ENCODE measurements around the gene HTT. TPM values are rescaled to one million over a fixed set of nuclear protein-coding genes. Genes with fewer than 3 reads are reported as not detected.

HTT gene
- total RNA-seq, 1 experiment from 2014 or later = 37.4 TPM

- no peaks in the 10 kb centered on the region for H3K4me1 ChIP-seq (ENCODE audit: control insufficient read depth in 1 of 2, insufficient read depth in 2 of 2, low read length in 2 of 2)
- no peaks in the 10 kb centered on the region for H3K27me3 ChIP-seq (ENCODE audit: insufficient read depth, low read length)
- no peaks in the 10 kb centered on the region for H3K79me2 ChIP-seq (ENCODE audit: insufficient read depth, low read length)
- H3K4me3 ChIP-seq (replicated peaks in 1 of 2; ENCODE audit: low read depth in 1 of 2, low read length in 2 of 2) = no peak overlapping the region
- DNase-seq (ENCODE audit: low read depth, low spot score) = no peak
- ATAC-seq = no peak
- H3K9me3 ChIP-seq (ENCODE audit: control insufficient read depth in 1 of 2, insufficient read depth in 1 of 2, low read depth in 1 of 2, low read length in 2 of 2) = no peaks in the 10 kb centered on the region
- H2AFZ ChIP-seq (ENCODE audit: low read depth, low read length, poor library complexity, severe bottlenecking) = no peak overlapping the region
- H3K4me2 ChIP-seq (ENCODE audit: low read length) = no peak overlapping the region
- no peaks in the 10 kb centered on the region for H4K20me1 ChIP-seq (ENCODE audit: insufficient read depth)
- ChIA-PET CTCF (no interaction called here), POLR2A (no interaction called here), RAD21 (ENCODE audit: low non-redundant PET in 1 of 2, low total read pairs in 2 of 2, uncharacterized antibody in 2 of 2, unreplicated experiment in 2 of 2) (no interaction called here)
- intact Hi-C loops (cut with micrococcal nuclease) = no loop called here
- H3K36me3 ChIP-seq (ENCODE audit: control insufficient read depth in 1 of 2, insufficient read depth in 2 of 2, low read length in 2 of 2) = peaks cover 18 to 27% of the 10 kb centered on the region in 2 experiments; a peak in 3 of 4 replicates
- H3K9me2 ChIP-seq (ENCODE audit: insufficient read depth) = no peaks in the 10 kb centered on the region
- no peak overlapping the region for H3K9ac ChIP-seq (ENCODE audit: low read length)
- TF ChIP-seq ZBTB33 (IDR thresholded peaks at IDR 0.05; ENCODE audit: extremely low read depth, insufficient replicate concordance, low read length) = no peak
- TF ChIP-seq MAX (IDR thresholded peaks at IDR 0.05) = no peak
- no peak for TF ChIP-seq ELF1 (IDR thresholded peaks at IDR 0.05; ENCODE audit: borderline replicate concordance, low read depth)
- no peak for TF ChIP-seq POLR2AphosphoS5 (IDR thresholded peaks at IDR 0.05; ENCODE audit: low read depth, low read length)
- TF ChIP-seq YY1 (IDR thresholded peaks at IDR 0.05; ENCODE audit: extremely low read depth, insufficient replicate concordance, low read depth, low read length) = no peak
- no peak for TF ChIP-seq CEBPB (IDR thresholded peaks at IDR 0.05; ENCODE audit: low read depth)
- no peak for TF ChIP-seq TCF7L2 (IDR thresholded peaks at IDR 0.05; ENCODE audit: borderline replicate concordance, extremely low read depth, insufficient read depth, insufficient read length)
- no peak for TF ChIP-seq POLR2A (IDR thresholded peaks at IDR 0.05; ENCODE audit: borderline replicate concordance, extremely low read depth, insufficient read depth, insufficient read length)
- TF ChIP-seq SP1 (IDR thresholded peaks at IDR 0.05; ENCODE audit: low read depth) = no peak
- no peak for TF ChIP-seq ZNF274 (IDR thresholded peaks at IDR 0.05; ENCODE audit: low read depth, low read length)
- TF ChIP-seq ATF3 (IDR thresholded peaks at IDR 0.05) = no peak
- TF ChIP-seq EGR1 (IDR thresholded peaks at IDR 0.05; ENCODE audit: low read depth) = no peak
- no peak for TF ChIP-seq SRF (IDR thresholded peaks at IDR 0.05; ENCODE audit: low read depth)
- no peak for TF ChIP-seq SIN3A (IDR thresholded peaks at IDR 0.05; ENCODE audit: low read depth)
- no peak for TF ChIP-seq ZFX (IDR thresholded peaks at IDR 0.05)
- TF ChIP-seq CBX3 (IDR thresholded peaks at IDR 0.05; ENCODE audit: low read depth) = no peak
- TF ChIP-seq EZH2phosphoT487 (IDR thresholded peaks at IDR 0.05; ENCODE audit: borderline replicate concordance) = no peak
- no peak for TF ChIP-seq JUND (IDR thresholded peaks at IDR 0.05)
- BruUV-seq (replicated peaks) = no TSS peak
- no peak overlapping the region for H3K27ac ChIP-seq (ENCODE audit: low read depth, low read length)
Measured at GRCh38 chr4:3184725-3185124, 110.2 kb downstream of the HTT start.
